Occipital lobe (tissue), 2 donors: ENCODE results near the gene ZNF574. TPM values are rescaled to one million over a fixed set of nuclear protein-coding genes. Genes with fewer than 3 reads are reported as not detected.
"Not testable (repeated sequence)": the region's sequence is repeated elsewhere in the genome, so short reads cannot be mapped to it uniquely, and the experiment has no call there.

Source experiments
- DNase-seq: peaks from one replicate; lab custom pipeline; 2025; lab: John Stamatoyannopoulos, UW
- total RNA-seq: library from RNA; depleted of rRNA; stranded (reverse); fragments of >200 nt; gene quantifications from one replicate; pipeline ENCODE4 v1.2.3, GENCODE V29; 2014

ZNF574 gene
- total RNA-seq, 1 donor from 2014 or later: 11.1 TPM

GRCh38 chr19:42099336-42099925, 23.5 kb downstream of the ZNF574 start:
- no peak for DNase-seq

- not testable (repeated sequence) for DNase-seq
These were observed 24.3 kb downstream of the ZNF574 start for GRCh38 chr19:42100241-42100640.

GRCh38 chr19:42102877-42103276, 26.9 kb downstream of the ZNF574 start:
- DNase-seq: no peak

DNA sequence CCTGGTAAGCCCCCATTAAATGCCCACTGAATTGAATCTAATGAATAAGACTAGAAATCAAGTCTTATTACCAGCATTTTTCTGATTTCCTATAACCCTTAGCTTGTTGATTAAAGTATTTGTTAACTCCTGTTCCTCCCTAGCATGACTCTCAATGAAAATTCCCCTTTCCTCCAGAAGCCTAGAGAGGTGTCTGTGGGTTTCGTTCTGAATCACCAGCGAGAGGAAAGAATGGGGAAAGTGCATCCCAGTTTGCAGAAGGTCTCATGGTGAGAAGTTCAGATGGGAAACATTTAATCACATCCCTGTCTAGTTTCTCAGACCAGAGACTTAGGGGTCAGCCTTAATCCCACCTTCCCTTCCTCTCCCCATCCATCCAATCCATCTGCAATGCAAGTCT, 29.4 kb downstream of the ZNF574 start:
- no peak for DNase-seq

DNA sequence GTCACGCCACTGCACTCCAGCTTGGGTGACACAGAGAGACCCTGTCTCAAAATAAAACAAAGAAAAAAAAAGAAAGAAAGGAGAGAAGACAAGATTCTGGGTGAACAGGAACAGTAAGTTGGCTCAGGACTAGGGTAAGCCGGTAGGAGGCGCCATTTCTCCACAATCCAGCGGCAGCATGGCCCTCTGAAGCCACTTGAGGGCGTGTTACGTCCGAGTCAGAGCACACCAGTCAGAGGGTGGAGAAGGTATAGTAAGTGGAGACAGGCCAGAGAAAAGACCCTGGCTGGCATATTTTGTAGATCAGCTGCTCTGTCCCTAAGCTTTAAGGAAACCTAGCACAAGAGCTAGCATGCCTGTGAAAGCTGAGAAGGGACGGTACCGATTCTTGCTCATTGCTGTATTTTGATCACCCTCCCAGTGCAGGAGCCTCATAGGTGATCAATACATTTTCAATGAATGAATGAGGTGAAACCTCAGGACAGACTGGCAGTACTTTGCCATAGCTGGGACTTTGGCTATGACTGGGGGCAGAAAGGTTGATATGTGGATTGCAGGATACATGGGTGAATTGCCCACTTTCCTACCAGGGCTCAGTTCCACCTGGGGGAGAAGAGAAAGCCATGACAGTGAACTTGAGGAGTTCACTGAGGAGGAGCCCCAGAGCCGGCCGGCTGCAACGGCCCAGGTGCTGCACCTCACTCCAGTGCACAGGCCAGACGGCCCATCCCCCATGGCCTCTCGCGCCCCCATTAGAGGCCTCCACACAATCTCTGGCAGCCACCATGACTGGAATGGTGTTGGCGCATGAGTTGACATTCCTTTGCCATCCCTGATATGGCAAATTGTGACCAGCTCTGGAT, 32.8 kb downstream of the ZNF574 start:
- peak; percentile 32 for DNase-seq

GRCh38 chr19:42109896-42110295, 33.9 kb downstream of the ZNF574 start:
- DNase-seq: no peak

- no peak for DNase-seq
These were observed 34.7 kb downstream of the ZNF574 start for GRCh38 chr19:42110658-42111057.

GRCh38 chr19:42111384-42111783, 35.4 kb downstream of the ZNF574 start:
- DNase-seq: no peak

GRCh38 chr19:42111811-42112210, 35.8 kb downstream of the ZNF574 start:
- no peak for DNase-seq

DNA sequence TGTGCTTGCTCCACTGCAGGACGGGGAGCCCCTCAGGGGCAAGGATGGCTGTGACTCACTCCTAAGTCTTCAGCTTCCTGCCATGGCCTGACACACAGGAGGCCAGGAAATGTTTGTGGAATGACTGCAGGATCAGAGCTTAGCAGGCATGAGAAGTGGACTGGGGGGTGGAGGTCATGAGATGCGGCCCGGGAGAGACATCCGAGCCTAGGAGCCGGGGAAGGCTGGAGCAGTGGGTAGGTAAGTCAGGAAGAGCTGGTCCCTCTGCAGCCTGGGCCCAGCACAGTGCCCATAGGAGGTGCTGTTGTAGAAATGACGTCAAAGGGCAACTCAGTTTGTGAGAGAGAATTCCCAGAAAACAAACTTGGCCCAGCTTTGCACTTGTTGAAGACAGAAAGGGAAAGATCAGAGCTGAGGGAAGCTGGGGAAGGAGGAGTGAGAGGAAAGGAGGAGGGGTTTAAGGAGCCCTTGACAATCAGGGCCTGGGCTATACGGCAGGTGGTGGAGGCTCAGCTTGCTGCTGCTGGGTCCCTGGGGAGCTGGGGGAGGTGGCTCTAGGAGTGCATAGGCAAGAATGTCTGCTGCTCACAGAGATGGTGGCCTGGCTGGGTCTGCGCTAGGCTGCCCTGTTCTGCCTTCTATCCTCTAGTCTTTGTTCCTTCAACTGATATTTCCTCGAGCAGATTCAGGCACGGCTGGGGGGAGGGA, 37.8 kb downstream of the ZNF574 start:
- DNase-seq: no peak

GRCh38 chr19:42114412-42114811, 38.4 kb downstream of the ZNF574 start:
- DNase-seq: no peak

- no peak for DNase-seq
These were observed 39.3 kb downstream of the ZNF574 start for GRCh38 chr19:42115219-42115618.

GRCh38 chr19:42115705-42116104, 39.7 kb downstream of the ZNF574 start:
- DNase-seq: no peak

DNA sequence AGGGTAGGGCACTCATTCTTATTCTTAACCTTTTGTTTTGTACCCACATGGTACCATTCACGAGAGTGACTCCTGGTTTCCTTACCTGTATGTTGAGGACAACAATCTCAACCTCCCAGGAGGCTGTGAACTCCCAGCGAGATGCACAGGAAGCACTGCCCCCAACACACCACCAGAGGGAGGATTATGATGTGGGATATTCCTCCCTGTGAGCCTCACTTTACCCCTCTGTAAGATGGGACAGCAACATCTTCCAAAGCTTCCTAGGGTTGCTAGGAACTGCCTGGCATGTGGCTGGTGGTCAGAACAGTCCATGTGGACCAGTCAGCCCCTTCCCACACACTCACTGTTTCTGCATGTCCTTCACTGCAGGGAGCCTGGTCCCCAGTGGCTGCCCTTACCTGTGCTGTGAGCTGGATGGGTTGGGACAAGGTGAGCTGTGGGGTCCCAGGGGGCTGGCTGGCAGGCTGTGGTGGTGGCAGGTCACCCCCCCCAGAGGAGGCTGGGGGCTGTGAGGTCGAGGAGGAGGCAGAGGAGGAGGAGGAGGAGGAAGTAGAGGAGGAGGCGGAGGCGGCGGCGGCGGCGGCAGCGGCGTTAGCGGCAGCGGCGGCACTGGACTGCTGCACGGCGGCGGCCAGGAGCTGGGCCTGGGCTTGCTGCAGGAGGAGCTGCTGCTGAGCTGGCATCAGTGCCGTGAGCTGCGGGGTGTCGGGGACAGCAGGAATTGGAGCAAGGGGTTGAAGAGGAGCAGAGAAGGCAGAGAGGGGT, 40.5 kb downstream of the ZNF574 start:
- no peak for DNase-seq

DNA sequence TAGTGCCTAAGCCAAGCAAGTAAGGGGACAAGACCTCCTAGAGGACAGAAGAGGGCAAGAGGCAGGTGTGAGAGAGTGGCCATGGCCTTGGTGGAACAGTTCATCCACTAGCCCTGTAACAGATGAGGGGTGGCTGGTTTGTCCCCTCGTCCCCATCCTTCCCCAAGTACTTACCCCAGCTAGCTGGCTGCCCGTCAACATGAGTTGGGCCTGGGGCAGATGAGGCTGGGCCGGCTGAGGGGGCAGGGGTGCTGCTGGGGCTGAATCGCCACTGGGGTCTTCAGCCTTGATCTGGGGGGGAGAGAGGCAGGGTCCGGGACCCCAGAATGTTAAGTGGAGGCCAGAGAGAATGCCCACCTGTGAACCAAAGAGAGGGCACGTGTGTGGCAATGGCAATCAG, 41.1 kb downstream of the ZNF574 start:
- DNase-seq: no peak

- DNase-seq: no peak
These were observed 44.5 kb downstream of the ZNF574 start for GRCh38 chr19:42120276-42120980.

DNA sequence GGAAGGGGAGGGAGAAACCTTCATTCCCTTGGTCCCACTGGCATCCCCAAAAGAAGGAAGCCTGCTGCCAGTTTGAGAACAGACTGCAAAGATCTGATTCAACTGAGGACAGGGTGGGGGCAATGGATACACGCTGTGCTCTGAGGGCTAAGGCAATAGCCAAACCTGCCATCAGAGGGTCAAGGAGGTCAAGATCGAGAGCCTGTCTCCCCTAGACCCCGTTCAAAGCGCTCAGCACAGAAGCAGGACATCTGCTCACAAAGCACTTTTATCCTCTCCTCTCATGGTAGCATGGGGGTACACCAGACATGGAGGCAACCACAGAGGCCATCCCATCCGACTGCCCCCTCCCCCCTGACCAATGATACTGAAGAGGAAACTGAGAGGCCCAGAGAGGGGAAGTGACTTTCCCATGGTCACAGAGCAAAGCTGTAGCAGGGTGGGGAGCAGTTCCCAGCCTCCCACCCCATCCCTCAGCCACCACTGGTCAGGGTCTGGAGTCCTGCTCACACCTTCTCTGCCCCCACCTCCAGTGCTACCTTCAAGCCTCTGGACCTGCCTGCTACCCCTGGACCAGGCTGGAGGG, 45.2 kb downstream of the ZNF574 start:
- DNase-seq: no peak

DNA sequence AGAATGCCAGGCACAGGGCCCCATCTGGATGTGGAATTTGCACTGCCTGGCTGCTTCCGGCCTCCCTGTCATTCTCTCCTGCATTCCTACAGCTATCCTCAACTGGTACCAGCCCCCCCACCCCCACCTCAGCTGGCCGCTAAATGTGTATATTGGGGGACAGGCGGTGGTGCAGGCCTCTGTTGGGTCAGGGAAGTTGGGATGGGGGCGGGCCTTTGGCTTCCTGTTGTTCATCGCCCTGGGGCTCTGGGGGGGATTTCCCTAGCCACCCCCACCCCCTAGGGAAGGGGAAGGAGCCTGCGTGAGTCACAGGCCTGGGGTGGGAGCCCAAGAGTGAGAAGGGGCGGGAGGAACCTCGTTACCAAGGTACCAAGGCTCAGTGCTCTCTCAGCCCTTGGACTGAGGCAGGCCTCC, 45.7 kb downstream of the ZNF574 start:
- DNase-seq: no peak

DNA sequence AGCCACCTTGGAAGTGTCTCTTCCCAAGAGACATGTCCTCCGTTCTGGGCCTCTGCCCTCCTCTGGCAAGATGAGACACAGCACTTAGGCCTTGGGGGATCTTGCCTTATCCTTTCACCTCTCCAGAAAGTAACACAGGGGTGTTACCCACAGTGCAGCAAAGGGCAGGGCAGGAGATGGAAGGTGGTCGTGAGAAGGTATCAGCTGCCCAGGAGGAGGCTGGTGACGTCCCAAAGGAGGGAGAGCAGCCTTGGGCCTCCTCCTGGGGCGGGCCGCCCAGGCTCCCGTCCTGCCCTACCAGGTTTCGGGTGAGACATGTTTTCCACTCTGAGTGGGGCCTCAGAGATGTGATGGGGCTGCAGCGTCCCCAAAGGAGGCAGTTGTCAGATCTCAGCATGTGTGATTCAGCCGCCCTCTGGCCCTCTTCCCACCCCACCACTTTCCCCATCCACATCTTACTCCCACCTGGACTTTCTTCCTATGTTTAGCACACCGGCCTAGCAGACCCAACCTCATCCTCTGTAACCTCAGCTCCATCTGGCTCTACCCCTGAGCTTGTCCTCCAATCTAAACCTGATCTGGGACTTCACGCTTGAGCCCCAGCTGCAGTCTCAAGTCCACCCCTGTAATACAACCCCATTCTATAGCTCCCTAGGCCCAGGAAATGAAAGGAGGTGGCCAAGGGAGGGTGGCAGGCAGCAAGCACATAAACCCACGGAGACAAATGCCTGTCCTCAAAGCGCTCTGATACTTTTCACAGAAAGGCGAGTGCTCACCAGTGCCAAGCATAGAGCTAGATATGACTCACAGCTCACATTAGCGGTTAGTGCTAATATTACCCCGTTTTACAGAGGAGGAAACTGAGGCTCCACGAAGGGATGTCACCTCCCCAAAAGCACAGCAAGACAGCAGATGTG, 47.0 kb downstream of the ZNF574 start:
- DNase-seq: no peak

- no peak for DNase-seq
These were observed 47.8 kb downstream of the ZNF574 start for GRCh38 chr19:42123765-42124164.
